Measurements from ENCODE around the gene MTUS2. TPM values are rescaled to one million over a fixed set of nuclear protein-coding genes. Genes with fewer than 3 reads are reported as not detected.

Gene MTUS2
- total and polyA plus RNA-seq, 10 of the 15 experiments (the other 5 are each of a cell fraction or from before 2014, with no cell fraction given): under 0.01 to 0.05 (median 0.02) TPM; not detected in 6

GRCh38 chr13:29196409-29197074, 376.4 kb downstream of the MTUS2 start:
- POLR2A ChIA-PET: no interaction called here
- DNase-seq (ENCODE audit: low read depth, low spot score): peak; percentile 58
- in situ Hi-C loops (cut with MboI): no loop called here
- TF ChIP-seq ATF2 (IDR thresholded peaks at IDR 0.05; ENCODE audit: low read length) (peak; percentile 71), BACH1 (IDR thresholded peaks at IDR 0.05; ENCODE audit: borderline replicate concordance) (no peak), ZBED1 (IDR thresholded peaks at IDR 0.05; ENCODE audit: borderline replicate concordance) (peak; percentile 57; the same call in 1 of the 2 replicates), MTA3 (IDR thresholded peaks at IDR 0.05; ENCODE audit: borderline replicate concordance, low read length) (peak; percentile 82; the same call in 1 of the 2 replicates), FOXK2 (IDR thresholded peaks at IDR 0.05) (no peak), CHD4 (IDR thresholded peaks at IDR 0.05) (no peak), SMC3 (IDR thresholded peaks at IDR 0.05; ENCODE audit: borderline replicate concordance, low read length) (no peak), MAX (IDR thresholded peaks at IDR 0.05; ENCODE audit: low read depth, low read length) (no peak), MEF2A (IDR thresholded peaks at IDR 0.05; ENCODE audit: insufficient read depth, low read depth, low read length) (peak; percentile 86), CBX5 (IDR thresholded peaks at IDR 0.05; ENCODE audit: low read depth) (0 out of 2 replicates have a peak, but pooled peaks have one; percentile 33), FOXM1 (IDR thresholded peaks at IDR 0.05; ENCODE audit: low read depth, low read length) (peak; percentile 64; the same call in 1 of the 2 replicates), PAX5 (IDR thresholded peaks at IDR 0.05; ENCODE audit: borderline replicate concordance, low read depth, low read length) (no peak), SKIL (IDR thresholded peaks at IDR 0.05; ENCODE audit: low read depth, poor library complexity, severe bottlenecking) (no peak), JUNB (IDR thresholded peaks at IDR 0.05) (peak; percentile 42), NR2F1 (conservative IDR thresholded peaks at IDR 0.05) (no peak), CUX1 (IDR thresholded peaks at IDR 0.05; ENCODE audit: insufficient replicate concordance, low read depth, low read length) (no peak)

More at GRCh38 chr13:29196409-29197074, 376.4 kb downstream of the MTUS2 start:
- FAIRE-seq (peak; percentile 61), ATAC-seq (no peak)
- RAD21 ChIA-PET (ENCODE audit: unreplicated experiment): no interaction called here
- Histone ChIP-seq H3K4me2 (ENCODE audit: control insufficient read depth, insufficient read depth) (peak overlapping the region; percentile 66), H3K9ac (ENCODE audit: control insufficient read depth, insufficient read depth, low read length) (no peak overlapping the region), H3K4me3 (no peak overlapping the region), H4K20me1 (ENCODE audit: control insufficient read depth, insufficient read depth) (no peaks in the 10 kb centered on the region), H3K36me3 (ENCODE audit: control insufficient read depth in 2 of 2, insufficient read depth in 2 of 2, low read length in 1 of 2) (no peaks in the 10 kb centered on the region), H3K27ac (ENCODE audit: control insufficient read depth, insufficient read depth) (no peak overlapping the region; the same call in 1 of the 2 replicates), H3K9me3 (replicated peaks; ENCODE audit: control insufficient read depth, insufficient read depth, low read length) (peaks cover 4% of the 10 kb centered on the region; the same call in 1 of the 3 replicates), H3K27me3 (replicated peaks in 1 of 2; ENCODE audit: control insufficient read depth in 2 of 2, insufficient read depth in 2 of 2, low read length in 1 of 2) (no peaks in the 10 kb centered on the region), H3K4me1 (ENCODE audit: control insufficient read depth, insufficient read depth, low read length) (peaks cover 7% of the 10 kb centered on the region), H2AFZ (ENCODE audit: control insufficient read depth, low read depth, low read length) (no peak overlapping the region), H3K79me2 (ENCODE audit: control insufficient read depth, insufficient read depth, low read length) (no peaks in the 10 kb centered on the region)
- intact Hi-C loops (cut with micrococcal nuclease; ENCODE audit: unreplicated experiment): no loop called here
- 9% methylated on average over 2 of the region's 2 CpGs for WGBS (ENCODE audit: insufficient coverage, insufficient replicate concordance, low lambda C conversion rate, missing lambda C conversion rate)
- BruUV-seq (replicated peaks): no TSS peak
- CTCF ChIA-PET: no interaction called here
- SMC1A ChIA-PET (ENCODE audit: uncharacterized antibody, unreplicated experiment): no interaction called here
